Esophagus muscularis mucosa (tissue), 3 donors: ENCODE measurements around the gene ATP10D.

Source experiments
- POLR2A ChIP-seq: fragments of 450-650 bp; IDR thresholded peaks from one replicate; pipeline ENCODE4 v1.6.1; 2017; ENCODE audit warnings: antibody characterized with exemption, moderate library complexity, mild to moderate bottlenecking, low read depth
- TF ChIP-seq, protein P1 (sequence below), 3 experiments: fragments of 200-600 bp in 2 of 3; fragments of 450-650 bp in 1 of 3; sonication (generic) in 2 of 3; IDR thresholded peaks; one replicate each; pipeline ENCODE4 v1.5.1; 2017 to 2019; ENCODE audit warnings: antibody characterized with exemption in 3 of 3, mild to moderate bottlenecking in 2 of 3, moderate library complexity in 1 of 3

DNA sequence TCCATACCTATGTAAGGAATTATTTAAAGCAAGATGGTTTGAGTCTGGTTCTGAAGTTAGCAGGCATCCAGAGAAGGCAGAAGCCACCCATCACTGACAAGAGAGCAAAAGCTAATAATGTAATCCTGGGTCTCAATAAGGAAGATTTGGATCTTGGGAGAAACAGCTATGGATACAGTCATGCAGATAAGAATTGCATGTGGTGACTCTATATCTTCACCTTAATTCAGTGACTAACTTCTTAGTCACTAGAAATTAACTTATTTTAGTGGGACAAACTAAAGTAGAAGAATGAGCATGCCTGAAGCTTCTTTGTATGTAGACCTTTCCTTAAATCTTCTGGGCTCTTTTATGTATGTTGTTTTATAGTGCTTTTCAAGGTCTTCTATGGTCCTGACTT is 66.6 kb downstream of the ATP10D start:
- TF ChIP-seq, protein P1, sequence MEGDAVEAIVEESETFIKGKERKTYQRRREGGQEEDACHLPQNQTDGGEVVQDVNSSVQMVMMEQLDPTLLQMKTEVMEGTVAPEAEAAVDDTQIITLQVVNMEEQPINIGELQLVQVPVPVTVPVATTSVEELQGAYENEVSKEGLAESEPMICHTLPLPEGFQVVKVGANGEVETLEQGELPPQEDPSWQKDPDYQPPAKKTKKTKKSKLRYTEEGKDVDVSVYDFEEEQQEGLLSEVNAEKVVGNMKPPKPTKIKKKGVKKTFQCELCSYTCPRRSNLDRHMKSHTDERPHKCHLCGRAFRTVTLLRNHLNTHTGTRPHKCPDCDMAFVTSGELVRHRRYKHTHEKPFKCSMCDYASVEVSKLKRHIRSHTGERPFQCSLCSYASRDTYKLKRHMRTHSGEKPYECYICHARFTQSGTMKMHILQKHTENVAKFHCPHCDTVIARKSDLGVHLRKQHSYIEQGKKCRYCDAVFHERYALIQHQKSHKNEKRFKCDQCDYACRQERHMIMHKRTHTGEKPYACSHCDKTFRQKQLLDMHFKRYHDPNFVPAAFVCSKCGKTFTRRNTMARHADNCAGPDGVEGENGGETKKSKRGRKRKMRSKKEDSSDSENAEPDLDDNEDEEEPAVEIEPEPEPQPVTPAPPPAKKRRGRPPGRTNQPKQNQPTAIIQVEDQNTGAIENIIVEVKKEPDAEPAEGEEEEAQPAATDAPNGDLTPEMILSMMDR (IDR thresholded peaks at IDR 0.05), result no peak
- TF ChIP-seq POLR2A, result no peak
